ENCODE data around the gene SPTBN5.

GRCh38 chr15:41827880-41828806 lies 65.7 kb downstream of the SPTBN5 start, which contains the start of gene JMJD7:
- peak; percentile 83 for TF ChIP-seq POLR2AphosphoS5 (IDR thresholded peaks at IDR 0.05)
- peak; percentile 44 for TF ChIP-seq RAD21 (conservative IDR thresholded peaks at IDR 0.05)
- TF ChIP-seq CTCF (IDR thresholded peaks at IDR 0.05; ENCODE audit: poor library complexity, severe bottlenecking): no peak
- TF ChIP-seq EZH2 (IDR thresholded peaks at IDR 0.05; ENCODE audit: borderline replicate concordance, insufficient read depth, low read length, poor library complexity, severe bottlenecking): no peak
